Measurements from ENCODE around the gene DPF3.
"Not testable (repeated sequence)": the region's sequence is repeated elsewhere in the genome, so short reads cannot be mapped to it uniquely, and the experiment has no call there.

The DPF3 gene

GRCh38 chr14:72758993-72759392, 134.9 kb downstream of the DPF3 start:
- no peak for DNase-seq

GRCh38 chr14:72758420-72758819, 135.5 kb downstream of the DPF3 start:
- no peak for DNase-seq

- DNase-seq = no peak
Observed at GRCh38 chr14:72756967-72757366, 136.9 kb downstream of the DPF3 start.

- DNase-seq = no peak
Observed at GRCh38 chr14:72755766-72756165, 138.1 kb downstream of the DPF3 start.

- DNase-seq = no peak
Observed at GRCh38 chr14:72754949-72755348, 139.0 kb downstream of the DPF3 start.

- no peak for DNase-seq
Observed at GRCh38 chr14:72753879-72754400, 140.0 kb downstream of the DPF3 start.

- DNase-seq = no peak
Observed at GRCh38 chr14:72753044-72753710, 140.7 kb downstream of the DPF3 start.

- no peak for DNase-seq
Observed at GRCh38 chr14:72752034-72752412, 141.9 kb downstream of the DPF3 start.

GRCh38 chr14:72751276-72752033, 142.4 kb downstream of the DPF3 start:
- no peak for DNase-seq

GRCh38 chr14:72748921-72749320, 145.0 kb downstream of the DPF3 start:
- not testable (repeated sequence) for DNase-seq

GRCh38 chr14:72747652-72748051, 146.2 kb downstream of the DPF3 start:
- no peak for DNase-seq

GRCh38 chr14:72745991-72746980, 147.6 kb downstream of the DPF3 start:
- DNase-seq = no peak

GRCh38 chr14:72745546-72745945, 148.4 kb downstream of the DPF3 start:
- no peak for DNase-seq

GRCh38 chr14:72744416-72745120, 149.3 kb downstream of the DPF3 start:
- DNase-seq = no peak

- DNase-seq = no peak
Observed at GRCh38 chr14:72743626-72744025, 150.3 kb downstream of the DPF3 start.

GRCh38 chr14:72742838-72743195, 151.1 kb downstream of the DPF3 start:
- DNase-seq = no peak

- DNase-seq = no peak
Observed at GRCh38 chr14:72742118-72742837, 151.6 kb downstream of the DPF3 start.

- no peak for DNase-seq
Observed at GRCh38 chr14:72741826-72742117, 152.1 kb downstream of the DPF3 start.

- no peak for DNase-seq
Observed at GRCh38 chr14:72740966-72741825, 152.7 kb downstream of the DPF3 start.

GRCh38 chr14:72740504-72740961, 153.4 kb downstream of the DPF3 start:
- no peak for DNase-seq
